ACHN (cell line): ENCODE results near the gene IL7R.
"Not testable (repeated sequence)": the region's sequence is repeated elsewhere in the genome, so short reads cannot be mapped to it uniquely, and the experiment has no call there.

Source experiments
- DNase-seq: peaks from one replicate; pipeline ENCODE4 v3.0.0-alpha.2; 2015
- in situ Hi-C: cut with HindIII; loops from 2 replicates; pipeline ENCODE4 v1.10.0; 2017; ENCODE audit warnings: low sequenced_read_pairs, low pct_ligation_motif_present, low pct_unique_long_range_greater_than_20kb

IL7R gene

GRCh38 chr5:35892799-35893198, 36.1 kb downstream of the IL7R start:
- DNase-seq, in situ Hi-C loops: not testable (repeated sequence)

GRCh38 chr5:35894131-35894530, 37.4 kb downstream of the IL7R start:
- no peak for DNase-seq
- in situ Hi-C loops, result no loop called here

GRCh38 chr5:35898952-35899660, 42.4 kb downstream of the IL7R start:
- no peak for DNase-seq
- in situ Hi-C loops, result no loop called here

GRCh38 chr5:35899800-35900199, 43.1 kb downstream of the IL7R start:
- DNase-seq, result no peak
- in situ Hi-C loops, result no loop called here

DNA sequence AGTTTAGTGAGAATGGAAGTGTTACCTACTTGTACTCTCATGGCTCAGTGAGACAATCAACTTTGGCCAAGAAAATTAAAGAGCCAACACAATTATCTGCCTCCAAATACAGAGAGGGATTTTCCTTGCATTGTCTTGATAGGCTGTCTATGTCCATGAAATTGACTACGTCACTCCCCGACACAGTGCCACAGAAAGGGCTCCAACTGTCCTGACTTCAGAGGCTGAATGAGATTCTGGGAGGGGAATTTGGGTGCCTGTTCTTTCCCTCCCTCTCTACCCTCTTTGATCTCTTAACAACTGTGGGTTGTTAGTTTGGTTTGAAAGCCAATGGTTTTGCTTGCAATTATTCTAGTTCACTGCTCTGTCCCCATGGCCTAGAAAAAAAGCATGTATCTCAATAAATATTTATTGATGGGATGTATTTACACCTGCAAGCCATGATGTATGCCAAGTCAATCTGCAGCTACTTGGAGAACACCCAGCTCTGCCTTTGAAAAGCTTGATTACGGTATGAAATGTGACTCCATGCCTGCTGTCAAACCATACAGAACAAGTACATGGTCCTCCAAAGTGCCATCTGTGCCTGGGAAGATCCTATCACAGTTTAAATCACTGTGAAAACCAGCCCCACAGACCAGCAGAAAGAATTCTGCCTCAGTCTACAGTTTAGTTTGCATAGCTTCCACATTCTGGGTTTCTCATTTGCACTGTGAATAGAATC, 44.4 kb downstream of the IL7R start:
- in situ Hi-C loops, result no loop called here
- no peak for DNase-seq

GRCh38 chr5:35902046-35902672, 45.5 kb downstream of the IL7R start:
- in situ Hi-C loops, result no loop called here
- DNase-seq, result no peak

- in situ Hi-C loops, result no loop called here
- DNase-seq, result no peak
Measured at GRCh38 chr5:35903631-35904203, 47.0 kb downstream of the IL7R start.

GRCh38 chr5:35904443-35905132, 47.9 kb downstream of the IL7R start:
- in situ Hi-C loops, result no loop called here
- DNase-seq, result no peak

GRCh38 chr5:35908228-35908627, 51.5 kb downstream of the IL7R start:
- in situ Hi-C loops, result no loop called here
- no peak for DNase-seq

DNA sequence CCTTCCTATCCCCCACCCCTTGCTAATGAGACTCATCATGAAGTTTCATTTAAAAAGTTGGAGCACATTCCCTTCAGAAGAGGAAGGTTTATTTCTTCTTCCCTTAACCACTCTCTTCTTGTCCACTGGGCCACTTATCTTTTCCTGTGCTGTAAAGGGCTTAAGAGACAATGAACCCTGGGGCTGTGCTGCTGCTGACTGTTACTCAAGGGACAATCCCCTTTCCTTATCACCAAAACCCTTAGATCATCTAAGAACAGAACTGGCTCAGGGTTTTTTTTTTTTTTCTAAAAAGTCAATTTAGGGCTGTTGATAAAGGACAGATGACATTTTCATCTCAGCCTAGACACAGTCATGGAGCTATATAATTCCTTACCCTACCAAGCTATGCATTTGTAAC, 52.1 kb downstream of the IL7R start:
- DNase-seq, result no peak
- in situ Hi-C loops, result no loop called here

DNA sequence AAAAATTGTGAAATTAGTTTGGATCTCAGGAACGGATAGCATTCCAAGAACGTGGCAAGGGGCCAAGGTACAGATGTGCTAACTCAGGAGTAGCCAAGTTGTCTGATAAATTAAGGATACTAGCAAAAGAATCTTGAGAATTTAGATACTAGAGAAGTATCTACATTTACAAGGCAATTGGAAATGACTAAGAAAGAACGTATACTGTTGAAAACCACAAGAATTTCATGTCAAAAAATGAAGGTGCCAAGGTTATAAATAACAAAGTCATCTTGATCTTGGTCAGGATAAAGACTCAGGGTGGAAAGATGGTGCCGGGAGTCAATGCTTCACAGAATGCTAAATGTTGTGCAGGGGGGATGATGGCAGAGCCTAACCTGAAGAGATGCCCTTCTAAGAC, 62.5 kb downstream of the IL7R start:
- in situ Hi-C loops, result no loop called here
- no peak for DNase-seq

GRCh38 chr5:35920890-35921289, 64.2 kb downstream of the IL7R start:
- in situ Hi-C loops, result no loop called here
- no peak for DNase-seq

DNA sequence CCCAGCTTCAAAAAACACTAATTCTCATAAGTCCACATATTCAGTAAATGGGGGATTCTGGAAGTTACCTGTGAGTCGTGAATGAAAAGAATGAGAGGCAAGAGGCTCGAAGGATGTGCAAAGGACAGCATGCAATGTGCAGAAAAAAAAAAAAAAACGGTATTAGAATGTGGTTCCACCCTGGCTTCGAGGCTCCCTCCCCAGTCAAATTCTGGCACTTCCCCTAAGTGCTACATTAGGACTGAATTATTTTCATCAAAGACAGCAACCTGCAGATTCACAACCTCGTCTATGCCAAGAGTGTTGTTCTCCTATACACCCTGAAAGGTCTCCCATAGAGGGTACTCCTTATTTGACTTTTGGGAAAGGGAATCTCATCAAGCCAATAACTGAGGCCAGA, 65.2 kb downstream of the IL7R start:
- in situ Hi-C loops, result no loop called here
- no peak for DNase-seq

- DNase-seq, result no peak
- in situ Hi-C loops, result no loop called here
Measured at GRCh38 chr5:35922468-35922867, 65.8 kb downstream of the IL7R start.

- no peak for DNase-seq
Measured at GRCh38 chr5:35924122-35924949, 67.6 kb downstream of the IL7R start.

GRCh38 chr5:35924950-35925722, 68.4 kb downstream of the IL7R start:
- in situ Hi-C loops, result no loop called here
- DNase-seq, result peak; percentile 42

More at GRCh38 chr5:35924122-35924949, 67.6 kb downstream of the IL7R start:
- in situ Hi-C loops, result no loop called here

GRCh38 chr5:35926389-35927051, 69.8 kb downstream of the IL7R start:
- DNase-seq, result peak; percentile 24
- in situ Hi-C loops, result no loop called here
